ENCODE results near the gene PGLYRP1.

The PGLYRP1 gene

DNA sequence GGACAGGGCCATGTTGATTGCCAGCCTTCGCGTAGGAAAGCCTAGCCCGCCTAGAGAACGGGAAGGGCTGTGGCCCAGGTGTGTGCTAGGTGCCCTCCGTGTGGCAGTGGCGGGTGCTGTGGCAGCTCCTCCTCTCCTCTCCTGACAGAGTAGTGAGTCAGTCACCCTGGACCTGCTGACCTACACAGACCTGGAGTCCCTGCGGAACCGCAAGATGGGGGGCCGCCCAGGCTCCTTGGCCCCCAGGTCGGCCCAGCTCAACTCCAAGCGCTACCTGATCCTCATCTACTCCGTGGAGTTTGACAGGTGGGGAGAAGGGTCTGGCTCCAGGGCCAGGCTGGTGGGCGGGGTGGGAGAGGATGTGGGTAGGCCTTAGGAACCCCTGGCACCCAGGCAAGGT is 16.4 kb downstream of the PGLYRP1 start:
- in situ Hi-C loops (cut with MboI; ENCODE audit: low sequenced_read_pairs), result no loop called here

DNA sequence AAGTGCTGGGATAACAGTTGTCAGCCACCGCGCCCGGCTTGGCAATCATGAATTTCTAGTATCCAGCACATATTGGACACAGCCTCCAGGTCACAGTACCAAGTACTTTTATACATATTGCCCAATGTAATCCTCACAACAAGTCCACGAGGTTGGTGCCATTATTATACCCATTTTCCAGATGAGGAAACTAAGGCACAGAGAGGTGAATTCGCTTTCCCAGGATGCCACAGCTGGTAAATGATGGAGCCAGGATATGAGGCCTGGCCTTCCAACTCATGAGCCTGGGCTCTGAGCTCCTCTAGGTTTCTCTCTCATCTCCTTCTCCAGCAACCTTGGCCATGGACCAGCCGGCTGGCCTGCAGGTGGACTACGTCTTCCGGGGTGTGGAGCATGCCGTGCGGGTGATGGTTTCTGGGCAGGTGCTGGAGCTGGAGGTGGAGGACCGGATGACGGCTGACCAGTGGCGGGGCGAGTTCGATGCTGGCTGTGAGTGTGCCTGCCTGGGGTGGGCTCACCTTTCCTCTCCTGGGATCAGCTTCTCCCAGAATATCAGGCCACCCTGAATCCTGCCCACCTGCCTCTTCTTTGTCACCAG is 20.1 kb downstream of the PGLYRP1 start:
- in situ Hi-C loops (cut with MboI; ENCODE audit: low sequenced_read_pairs), result no loop called here

DNA sequence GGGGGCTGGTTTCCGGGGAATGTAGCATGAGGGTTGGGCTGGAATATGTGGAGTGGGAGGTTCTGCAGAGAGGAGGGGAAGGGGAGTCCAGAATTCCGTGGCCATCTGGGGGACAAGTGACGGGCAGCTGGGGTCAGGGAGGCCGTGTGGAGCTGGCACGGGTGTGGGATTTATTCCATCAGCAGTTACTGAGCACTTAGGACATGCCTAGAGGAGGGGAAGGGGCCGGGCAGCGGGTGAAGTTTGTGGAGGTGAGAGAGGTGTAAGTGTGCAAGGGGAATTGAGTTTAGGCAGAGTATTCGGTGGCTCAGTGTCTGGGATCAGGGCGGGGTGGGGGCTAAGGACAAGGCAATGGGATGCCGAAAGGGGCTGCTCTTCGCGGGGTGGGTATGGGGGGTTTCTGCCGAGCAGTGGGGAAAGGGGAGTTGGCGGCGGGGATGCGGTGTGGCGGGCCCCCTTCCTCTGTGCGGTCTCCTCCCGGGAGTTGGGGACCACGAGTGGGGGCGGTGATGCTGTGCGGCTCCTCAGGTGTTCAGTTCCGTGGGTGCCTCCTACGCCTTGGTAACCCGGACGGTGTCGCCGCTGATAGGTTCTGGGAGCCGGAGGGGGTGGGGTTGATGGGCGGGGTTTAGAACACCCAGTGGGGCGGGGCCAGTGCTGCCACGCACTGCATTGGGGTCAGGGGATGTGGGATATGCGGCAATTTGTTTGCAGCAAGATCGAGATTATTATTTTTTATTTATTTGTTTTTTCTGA is 22.2 kb downstream of the PGLYRP1 start:
- in situ Hi-C loops (cut with MboI; ENCODE audit: low sequenced_read_pairs), result no loop called here

DNA sequence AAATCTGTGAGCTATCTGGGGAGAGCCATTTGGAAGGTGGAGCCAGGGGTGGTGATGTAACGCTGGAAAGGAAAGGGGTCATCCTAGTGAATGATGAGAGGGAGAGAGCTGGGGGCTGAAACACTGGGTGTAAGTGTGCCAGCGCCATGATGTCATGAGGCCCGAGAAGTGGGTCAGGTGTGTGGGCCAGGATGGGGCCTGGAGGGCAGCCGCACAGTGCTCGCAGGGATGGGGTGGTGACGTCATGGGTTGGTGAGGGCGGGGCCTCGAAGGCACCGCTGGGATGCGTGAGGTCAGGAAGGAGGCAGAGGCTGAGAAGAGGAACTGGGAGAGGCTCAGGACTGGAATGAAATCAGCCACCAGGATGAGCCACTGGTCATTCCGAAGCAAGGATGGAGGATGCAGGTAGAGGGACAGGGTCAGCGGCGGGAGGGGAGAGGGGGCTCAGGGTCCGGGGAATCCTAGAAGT is 23.2 kb downstream of the PGLYRP1 start:
- in situ Hi-C loops (cut with MboI; ENCODE audit: low sequenced_read_pairs), result no loop called here

DNA sequence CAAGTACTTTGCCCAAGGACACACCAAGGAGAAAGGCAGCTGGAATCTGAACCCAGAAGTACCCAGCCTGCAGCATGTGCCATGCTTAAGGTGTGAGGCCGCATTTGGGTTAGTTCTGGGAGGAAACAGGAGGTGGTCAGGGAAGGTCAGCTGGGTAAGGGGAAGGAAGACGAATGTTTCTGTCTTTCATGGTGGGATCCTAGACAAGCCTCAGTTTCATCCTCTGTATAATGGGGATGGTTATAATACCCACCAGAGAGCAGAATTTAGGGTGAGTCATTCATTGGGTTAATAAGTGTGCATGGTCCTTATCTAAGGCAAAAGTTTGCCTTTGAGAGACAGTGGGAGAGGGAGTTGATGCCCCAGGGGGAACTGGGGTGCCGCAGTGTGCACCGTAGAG is 24.0 kb downstream of the PGLYRP1 start:
- in situ Hi-C loops (cut with MboI; ENCODE audit: low sequenced_read_pairs), result no loop called here

DNA sequence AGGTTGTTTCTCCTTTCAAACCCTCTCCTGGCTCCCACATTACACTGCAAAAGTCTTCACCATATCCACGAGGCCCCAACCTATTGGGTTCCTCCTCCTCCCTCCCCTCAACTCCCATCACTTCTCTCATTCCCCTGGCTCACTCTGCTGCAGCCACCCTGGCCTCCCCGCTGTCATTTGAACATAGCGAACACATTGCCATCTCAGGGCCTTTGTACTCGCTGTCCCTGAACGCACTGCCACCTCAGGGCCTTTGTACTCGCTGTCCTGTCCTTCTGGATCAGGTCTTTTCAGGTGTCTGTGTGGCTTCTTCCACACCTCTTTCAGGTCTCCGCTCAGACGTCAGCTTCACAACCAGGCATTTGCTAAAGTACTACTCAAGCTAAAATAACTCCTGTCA is 25.9 kb downstream of the PGLYRP1 start:
- in situ Hi-C loops (cut with MboI; ENCODE audit: low sequenced_read_pairs), result no loop called here

DNA sequence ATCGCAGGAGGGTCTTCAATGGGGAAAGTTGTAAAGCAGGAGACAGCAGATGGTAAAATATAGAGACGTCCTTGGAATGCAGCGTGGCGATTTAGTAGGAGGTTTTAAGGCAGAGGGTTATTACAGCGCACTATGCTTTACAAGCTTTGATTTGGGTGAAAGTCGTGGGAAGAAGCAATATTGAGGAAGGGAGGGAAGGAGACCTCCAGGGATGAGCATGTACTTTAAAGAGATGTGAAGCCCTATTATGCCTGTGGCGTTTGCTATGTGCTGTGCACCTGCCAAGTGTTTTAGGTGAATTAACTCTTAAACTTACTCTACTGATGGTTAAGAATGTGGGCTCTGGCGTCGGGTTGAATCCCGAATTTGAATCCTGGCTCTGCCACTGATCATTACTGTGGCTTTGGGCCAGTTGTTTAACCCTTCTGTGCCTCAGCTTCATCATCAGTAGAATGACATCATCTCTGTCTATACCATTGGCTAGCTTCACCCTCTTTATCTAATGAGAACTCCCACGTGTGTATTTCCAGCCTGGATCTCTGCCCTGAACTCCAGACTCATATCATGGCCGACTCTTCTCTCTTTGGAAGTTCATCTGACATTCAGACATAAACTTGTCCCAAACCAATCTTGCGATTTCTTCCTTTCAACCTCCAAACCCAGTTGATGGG is 27.0 kb downstream of the PGLYRP1 start:
- in situ Hi-C loops (cut with MboI; ENCODE audit: low sequenced_read_pairs), result no loop called here

DNA sequence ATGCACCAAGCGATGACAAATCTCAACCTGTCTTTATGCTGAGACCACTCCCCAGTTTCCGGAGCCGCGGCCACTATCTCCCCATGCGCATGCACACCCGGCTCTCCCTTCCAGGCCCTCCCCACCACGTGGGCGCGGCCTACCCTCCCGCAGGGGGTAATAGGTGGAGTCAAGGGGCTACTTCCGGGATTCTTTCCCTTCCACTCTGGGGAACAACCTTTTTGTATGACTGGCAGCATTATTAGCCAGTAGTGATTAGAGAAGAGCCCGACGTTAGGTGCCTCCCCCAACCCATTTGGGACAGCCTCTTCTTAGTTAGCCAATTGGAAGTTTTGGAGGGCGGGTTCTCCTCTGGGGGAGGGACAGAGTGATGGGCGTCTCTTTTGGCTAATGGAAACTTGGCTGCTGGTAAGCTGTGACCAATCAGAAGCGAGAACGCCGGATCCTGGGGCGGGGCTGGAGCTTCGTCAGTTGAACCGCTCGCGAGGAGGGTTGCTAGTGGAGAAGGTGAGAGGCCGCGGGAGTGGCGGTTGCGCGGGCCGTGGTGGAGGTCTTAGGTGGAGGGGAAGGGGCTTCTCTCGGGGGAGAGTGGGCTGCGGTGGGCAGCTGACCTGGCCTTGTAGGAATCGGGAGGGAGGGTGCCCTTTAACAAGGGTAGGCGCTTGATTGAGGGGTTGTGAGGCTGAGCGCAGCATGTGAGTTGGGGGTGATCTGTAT is 27.7 kb downstream of the PGLYRP1 start, which contains the start of gene CCDC61:
TSS of gene CCDC61 (plus strand) at position 470 of the 717 bp plus-strand sequence. CDS start 7,552 bp downstream, outside the sequence.
- in situ Hi-C loops (cut with MboI; ENCODE audit: low sequenced_read_pairs), result no loop called here

DNA sequence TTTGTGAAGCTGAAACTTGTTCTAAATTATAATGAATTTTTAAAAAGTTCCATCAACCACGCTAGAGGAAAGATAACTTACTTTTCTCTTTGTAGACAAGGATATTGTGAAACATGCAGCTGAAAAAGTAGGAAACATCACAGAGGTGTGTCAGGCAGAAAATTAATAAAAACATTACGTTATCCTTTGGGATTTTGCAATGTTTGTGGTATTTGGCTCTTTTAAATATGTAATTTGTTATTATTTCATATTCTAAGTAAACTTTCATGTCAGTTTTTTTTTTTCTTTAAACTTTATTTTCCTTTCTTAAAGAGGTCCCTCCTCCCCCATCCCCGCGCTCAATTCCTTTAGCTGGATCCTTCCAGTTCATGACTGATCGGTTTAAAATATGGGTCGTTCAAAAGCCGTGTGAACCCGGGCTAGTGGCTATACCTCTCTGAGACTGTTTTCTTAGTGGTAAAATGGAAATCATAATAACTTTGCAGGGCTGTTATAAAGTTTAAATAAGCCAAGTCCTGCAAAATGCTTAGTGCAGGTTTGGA is 28.3 kb downstream of the PGLYRP1 start:
- in situ Hi-C loops (cut with MboI; ENCODE audit: low sequenced_read_pairs), result no loop called here

DNA sequence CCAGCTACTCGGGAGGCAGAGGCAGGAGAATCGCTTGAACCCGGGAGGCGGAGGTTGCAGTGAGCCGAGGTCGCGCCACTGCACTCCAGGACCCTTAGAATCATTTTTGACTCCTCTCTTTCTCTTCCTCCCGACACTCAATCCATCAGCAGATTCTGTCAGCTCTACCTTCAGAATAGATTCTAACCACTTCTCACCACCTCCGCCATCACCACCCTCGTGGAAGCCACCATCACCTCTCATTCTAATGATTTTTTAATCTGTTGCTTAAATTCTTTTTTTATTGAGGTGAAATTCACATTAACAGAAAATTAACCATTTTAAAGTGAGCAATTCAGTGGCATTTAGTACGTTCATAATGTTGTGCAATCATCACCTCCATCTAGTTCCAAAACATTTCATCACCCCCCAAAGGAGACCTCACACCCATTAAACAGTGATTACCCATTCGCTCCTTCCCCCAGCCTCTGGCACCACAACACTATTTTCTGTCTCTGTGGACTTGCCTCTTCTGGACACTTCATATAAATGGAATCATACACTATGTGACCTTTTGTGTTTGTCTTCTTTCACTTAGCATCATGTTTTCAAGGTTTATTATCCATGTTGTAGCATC is 32.6 kb downstream of the PGLYRP1 start:
- in situ Hi-C loops (cut with MboI; ENCODE audit: low sequenced_read_pairs), result no loop called here

DNA sequence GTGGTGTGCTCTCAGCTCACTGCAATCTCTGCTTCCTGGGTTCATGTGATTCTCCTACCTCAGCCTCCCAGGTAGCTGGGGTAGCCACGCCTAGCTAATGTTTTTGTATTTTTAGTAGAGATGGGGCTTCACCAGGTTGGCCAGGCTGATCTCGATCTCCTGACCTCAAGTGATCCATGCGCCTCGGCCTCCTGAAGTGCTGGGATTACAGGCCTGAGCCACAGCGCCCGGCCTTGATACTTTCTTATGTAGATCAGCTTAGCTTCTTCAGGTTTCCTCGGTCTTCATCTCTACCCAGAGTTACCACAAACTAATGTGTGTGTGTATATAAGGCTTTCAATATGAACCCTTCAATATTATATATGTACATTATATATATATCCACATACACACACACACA is 37.5 kb downstream of the PGLYRP1 start:
- in situ Hi-C loops (cut with MboI; ENCODE audit: low sequenced_read_pairs), result no loop called here

DNA sequence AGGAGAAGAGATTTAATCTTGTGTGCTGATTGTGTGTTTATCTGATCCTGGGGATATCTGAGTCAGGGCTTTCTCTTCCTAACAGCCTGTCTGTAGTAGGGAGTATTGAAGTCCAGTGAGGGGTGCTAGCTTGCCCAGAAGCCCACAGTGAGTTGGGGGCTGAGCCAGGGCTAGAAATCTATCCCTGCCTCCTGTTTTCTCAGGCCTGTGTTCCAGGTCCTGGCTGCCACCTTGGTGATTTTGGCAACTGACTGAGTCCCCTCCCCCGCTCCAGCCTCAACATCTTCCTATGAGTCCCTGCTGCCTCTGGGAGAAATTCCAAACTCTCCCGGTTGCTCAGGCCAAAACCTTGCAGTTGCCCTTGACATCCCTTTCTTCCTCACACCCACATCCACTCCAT is 41.5 kb downstream of the PGLYRP1 start:
- in situ Hi-C loops (cut with MboI; ENCODE audit: low sequenced_read_pairs), result no loop called here

DNA sequence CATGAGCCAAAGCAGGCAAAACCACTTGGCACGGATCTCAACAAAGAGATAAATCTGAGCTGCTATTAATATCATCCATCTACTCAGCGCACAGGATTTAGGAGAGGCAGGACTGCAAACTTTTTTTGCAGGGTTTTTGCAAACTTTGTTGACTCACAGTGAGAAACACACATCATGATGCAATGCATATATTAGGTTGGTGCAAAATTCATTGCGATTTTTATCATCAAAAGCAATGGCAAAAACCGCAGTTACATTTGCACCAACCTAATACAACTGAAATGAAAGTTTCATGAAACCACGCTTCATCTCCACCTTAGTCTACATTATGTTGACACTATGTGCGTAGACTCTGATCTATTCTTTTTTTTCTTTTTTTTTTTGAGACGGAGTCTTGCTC is 44.7 kb downstream of the PGLYRP1 start:
- in situ Hi-C loops (cut with MboI; ENCODE audit: low sequenced_read_pairs), result no loop called here

DNA sequence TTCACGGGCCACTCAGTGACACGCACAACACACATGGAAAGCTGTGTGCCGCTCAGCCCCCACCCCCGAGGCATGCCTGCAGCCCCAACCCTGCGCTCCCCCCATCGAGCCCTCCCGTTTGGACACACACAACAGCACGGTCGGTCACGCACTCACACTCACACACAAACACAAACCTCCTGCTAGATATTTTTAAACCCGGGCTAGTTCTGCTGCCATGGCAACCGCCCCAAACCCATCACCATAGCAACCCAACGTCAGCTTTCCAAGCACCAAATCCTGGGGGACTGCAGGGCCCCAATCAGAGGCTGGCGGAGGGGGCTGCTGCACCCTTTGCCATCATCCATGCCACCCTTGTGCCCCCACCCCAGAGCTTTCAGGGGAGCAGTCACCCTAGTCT is 46.7 kb downstream of the PGLYRP1 start:
- in situ Hi-C loops (cut with MboI; ENCODE audit: low sequenced_read_pairs), result no loop called here

DNA sequence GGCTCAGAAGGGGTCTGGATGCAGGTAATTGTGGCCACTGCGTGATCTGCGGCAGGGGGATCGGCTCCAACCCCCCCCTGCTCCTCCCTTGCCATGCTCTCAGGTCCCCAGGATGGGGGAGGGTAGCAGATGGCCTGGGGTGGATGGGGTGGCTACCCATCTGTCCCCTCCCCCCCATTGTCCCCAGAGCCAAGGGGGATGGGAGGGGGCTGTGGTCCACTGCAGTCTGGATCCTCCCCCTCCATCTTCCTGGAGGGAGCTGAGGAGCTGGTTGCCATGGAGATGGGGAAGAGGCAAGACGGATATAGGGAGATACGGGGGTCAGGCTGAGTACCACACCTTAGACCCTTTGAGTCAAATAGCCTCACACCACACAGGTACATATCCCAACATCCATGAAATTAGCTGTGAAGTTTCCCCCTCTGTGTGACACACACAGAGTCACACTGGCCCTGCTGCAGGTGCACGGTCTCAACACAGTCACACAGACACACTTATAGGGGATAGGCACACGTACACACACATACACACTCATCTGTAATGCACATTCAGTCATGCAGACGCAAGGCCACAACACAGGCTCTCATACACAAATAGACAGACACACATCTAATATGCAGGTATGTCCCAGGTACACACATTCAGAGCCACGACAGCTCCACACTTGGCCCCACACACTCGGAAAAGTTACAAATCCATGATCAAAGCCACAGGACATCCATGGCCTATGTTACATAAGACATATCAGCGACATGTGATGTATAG is 47.4 kb downstream of the PGLYRP1 start:
- in situ Hi-C loops (cut with MboI; ENCODE audit: low sequenced_read_pairs), result no loop called here

DNA sequence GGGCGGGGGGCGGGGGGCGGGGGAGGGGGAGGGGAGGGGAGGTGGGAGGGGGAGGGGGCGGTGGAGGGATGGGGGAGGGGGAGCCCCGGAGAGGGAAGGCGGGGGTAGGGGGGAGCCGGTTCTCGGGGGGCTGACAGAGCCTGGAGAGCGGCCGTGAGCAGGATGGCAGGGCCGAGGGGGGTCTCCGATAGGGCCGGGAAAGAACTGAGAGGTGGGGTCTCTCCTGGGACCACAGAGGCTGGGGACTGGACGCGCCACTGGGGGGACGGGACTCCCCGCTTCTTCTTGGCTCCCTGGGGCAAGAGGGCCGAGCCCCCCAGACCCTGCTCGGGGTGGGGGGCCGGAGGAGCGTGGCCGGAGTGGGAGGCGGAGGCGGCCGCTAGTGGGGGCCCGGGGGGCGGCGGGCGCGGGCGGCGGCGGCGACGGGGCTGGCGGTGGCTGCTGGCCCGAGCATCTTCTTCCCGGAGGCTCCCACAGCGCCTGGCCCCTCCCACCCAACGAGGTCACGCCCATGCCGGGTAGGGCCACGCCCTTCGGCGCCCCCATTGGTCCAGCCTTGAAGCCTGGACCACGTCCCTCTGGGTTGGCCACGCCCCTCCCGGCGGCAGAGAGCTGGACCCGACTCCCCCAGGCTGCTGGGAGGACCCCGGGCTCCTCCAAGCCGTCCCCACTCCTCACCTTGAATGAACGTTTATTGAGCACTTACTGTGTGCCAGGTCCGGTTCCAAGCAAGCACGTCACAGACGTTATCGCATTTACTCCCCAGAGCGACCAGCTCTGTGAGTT is 49.1 kb downstream of the PGLYRP1 start, which contains the start of gene NOVA2:
TSS of gene NOVA2 (minus strand) at position 313 of the 786 bp plus-strand sequence. CDS start 514 bp downstream, outside the sequence.
- in situ Hi-C loops (cut with MboI; ENCODE audit: low sequenced_read_pairs), result no loop called here

DNA sequence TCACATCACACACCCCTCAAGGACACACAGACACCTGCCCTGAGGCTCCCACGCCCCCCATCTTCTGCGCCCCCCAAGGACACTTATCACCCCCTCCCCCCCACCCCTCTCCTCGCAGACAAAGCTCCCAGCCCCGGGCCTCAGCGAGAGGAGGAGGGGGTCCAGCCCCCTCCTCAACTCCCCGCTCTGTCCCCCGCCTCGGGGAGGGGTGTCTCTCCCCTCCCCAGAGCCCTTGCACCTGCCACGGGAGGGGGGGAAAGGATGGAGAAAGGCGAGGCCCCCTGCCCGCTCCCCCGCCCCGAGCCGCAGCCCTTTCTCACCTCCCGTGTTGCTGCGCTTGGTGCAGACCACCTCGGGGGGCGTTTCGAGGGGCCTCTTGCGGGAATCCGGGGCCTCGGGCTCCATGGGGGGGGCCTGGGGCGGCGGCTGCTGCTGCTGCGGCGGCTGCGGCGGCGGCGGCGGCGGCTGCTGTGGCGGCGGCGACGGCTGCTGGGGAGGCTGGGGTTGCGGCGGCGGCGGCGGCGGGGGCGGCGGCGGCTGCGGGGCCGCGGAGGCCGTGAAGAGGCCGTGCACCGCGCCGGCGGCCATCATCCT is 49.8 kb downstream of the PGLYRP1 start:
- in situ Hi-C loops (cut with MboI; ENCODE audit: low sequenced_read_pairs), result no loop called here

DNA sequence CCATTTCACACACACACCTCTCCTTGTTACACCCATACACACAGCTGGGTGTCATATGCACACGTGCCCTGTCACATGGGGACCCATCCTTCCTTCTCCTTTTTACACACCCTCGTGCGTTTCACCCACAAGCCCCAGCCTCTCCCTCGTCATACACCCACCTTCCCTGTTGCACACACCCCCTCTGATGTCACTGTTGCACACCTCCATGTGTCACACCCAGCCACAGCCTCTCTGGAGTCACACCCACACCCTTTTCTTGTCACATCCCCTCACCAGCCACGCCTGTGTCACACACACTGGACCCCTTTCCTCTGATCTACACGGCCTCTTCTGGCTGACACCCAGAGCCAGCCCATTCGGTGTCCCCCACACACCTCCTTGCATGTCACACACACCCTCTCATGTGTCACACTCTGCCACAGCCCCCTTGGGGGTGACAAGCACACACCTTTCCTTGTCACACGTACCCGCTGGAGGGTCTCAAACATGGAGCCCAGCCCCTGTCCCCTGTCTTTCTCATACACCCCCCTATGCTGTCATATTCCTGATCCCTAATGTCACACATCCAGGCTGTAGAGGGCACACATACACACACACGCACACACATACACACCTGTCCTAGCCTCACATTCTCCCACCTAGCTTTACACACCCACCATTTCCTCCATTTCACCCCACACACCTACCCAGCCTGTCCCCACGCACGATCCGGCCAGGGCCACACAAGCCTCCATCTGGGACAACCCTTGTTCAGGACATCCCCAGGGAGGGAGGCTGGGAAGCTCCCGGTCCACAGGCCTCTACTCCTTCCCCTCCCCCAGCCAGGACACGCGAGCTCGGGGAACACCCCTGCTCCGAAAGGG is 50.5 kb downstream of the PGLYRP1 start:
- in situ Hi-C loops (cut with MboI; ENCODE audit: low sequenced_read_pairs), result no loop called here

All from HL-60/S4 (cell line).